ENCODE data around the gene CGNL1.

DNA sequence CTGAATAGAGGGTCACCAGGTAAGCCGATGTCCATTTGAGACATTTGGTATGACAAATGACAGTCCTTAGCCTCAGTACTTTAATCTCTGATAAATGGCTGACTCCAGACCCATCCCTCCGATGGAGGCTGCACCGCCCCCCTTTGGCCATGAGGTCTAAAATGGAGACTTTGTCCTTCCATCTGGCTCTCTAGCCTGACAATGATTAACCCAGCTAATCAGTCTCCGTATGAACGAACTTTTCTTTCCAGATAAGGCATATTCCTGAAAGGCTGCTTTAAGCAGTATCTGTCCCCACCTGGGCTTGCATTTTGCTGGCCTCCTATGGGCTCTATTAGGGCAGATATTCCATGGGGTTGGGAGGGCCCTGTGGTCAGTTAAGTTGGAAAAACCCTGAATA, 204.6 kb downstream of the CGNL1 start:
- TF ChIP-seq, protein P1, sequence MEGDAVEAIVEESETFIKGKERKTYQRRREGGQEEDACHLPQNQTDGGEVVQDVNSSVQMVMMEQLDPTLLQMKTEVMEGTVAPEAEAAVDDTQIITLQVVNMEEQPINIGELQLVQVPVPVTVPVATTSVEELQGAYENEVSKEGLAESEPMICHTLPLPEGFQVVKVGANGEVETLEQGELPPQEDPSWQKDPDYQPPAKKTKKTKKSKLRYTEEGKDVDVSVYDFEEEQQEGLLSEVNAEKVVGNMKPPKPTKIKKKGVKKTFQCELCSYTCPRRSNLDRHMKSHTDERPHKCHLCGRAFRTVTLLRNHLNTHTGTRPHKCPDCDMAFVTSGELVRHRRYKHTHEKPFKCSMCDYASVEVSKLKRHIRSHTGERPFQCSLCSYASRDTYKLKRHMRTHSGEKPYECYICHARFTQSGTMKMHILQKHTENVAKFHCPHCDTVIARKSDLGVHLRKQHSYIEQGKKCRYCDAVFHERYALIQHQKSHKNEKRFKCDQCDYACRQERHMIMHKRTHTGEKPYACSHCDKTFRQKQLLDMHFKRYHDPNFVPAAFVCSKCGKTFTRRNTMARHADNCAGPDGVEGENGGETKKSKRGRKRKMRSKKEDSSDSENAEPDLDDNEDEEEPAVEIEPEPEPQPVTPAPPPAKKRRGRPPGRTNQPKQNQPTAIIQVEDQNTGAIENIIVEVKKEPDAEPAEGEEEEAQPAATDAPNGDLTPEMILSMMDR (IDR thresholded peaks at IDR 0.05; ENCODE audit: insufficient read depth, low read depth, low read length), result no peak
- TF ChIP-seq EZH2 (IDR thresholded peaks at IDR 0.05; ENCODE audit: insufficient read depth, low read length), result no peak

All from astrocyte (in vitro differentiated cells and primary cell).